Measurements from ENCODE around the gene LY6G5C. TPM values are rescaled to one million over a fixed set of nuclear protein-coding genes. Genes with fewer than 3 reads are reported as not detected.

Gene LY6G5C
- total RNA-seq, 2 experiments from 2014 or later = 2.3 to 2.4 TPM

DNA sequence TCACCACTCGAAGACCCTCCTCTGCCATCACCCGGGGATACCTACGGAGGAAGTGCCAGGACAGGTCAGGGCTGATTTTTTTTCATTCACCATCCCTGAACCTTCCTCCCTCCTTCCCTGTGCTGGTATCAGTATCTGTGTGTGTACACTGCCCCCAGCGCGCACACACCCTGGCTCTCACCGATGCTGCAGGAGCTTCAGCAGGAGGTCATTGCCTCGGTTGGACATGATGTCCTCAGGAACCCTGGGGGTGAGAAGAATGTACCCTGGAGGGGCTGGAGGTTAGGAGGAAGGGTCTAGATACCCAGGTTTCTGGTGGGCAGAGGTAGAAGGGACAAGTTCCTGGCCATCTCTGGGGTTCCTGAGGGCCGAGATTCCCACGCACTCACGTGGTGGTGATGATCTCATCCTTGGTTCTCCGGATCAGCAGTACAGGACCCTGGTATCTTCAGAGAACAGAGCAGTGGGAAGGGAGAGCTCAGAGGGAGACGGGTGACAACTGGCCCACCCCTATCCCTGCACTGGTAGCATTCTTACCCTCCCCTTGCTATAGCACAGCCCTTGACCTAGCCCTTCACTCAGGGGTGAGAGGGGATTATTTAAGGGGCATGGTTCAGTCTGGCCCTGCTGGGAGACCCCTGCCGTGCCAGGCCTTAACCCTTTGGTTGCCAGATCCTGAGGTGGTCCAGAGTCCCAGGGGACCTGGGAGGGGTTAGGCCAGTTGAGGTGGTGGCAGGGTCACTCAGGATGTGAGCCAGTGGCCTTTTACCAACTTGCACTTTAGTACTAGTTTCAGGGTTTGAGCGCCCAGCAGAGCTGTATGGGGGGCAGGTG, 7.2 kb upstream of the LY6G5C start:
- Mint-ChIP-seq H3K9me3 (no peaks in the 10 kb centered on the region), H3K36me3 (peaks cover 8% of the 10 kb centered on the region), H3K4me1 (peaks cover 2% of the 10 kb centered on the region), H3K27me3 (no peaks in the 10 kb centered on the region), H3K4me3 (no peak overlapping the region), H3K27ac (no peak overlapping the region)
- no peak for DNase-seq

DNA sequence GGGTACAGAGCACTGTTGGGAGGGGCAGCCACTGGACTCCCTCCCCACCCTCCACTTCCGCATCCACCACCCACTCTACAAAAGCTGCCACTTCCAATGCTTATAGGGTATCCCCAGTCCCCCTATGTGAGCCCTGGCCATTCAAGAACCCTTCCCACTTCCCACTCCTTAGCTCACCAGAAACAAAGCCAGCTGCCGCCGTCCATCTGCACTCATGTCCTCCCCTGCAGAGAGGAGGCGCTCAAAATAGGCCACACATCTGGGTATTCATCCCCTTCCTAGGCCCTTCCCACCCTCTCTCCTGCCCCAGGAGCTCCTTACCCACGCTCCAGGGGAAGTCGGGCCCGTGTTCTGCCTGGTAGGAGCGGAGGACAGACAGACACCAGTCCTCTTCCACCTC, 6.5 kb upstream of the LY6G5C start:
- no peak for DNase-seq
- Mint-ChIP-seq H3K27ac (no peak overlapping the region), H3K36me3 (peaks cover 4% of the 10 kb centered on the region), H3K9me3 (no peaks in the 10 kb centered on the region), H3K27me3 (no peaks in the 10 kb centered on the region), H3K4me1 (peaks cover 2% of the 10 kb centered on the region), H3K4me3 (no peak overlapping the region)

DNA sequence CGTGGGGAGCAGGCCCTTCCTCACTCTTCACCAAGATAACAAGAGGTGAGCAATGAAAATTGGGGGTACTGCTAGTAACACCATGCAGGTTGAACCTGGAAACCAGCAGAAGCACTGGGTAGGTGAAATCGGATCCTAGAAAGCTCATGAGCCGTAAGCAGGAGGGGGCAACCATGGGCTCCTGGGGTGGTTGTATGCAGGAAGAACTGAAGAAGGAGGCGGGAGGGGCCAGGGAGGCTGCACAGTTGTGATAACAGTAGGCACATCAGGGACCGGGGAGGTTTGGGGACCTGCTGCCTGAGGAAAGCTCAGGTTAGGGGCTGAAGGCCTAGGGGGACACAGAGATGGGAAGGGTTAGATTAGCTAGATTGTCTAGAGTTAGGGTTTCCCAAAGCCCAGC, 5.6 kb upstream of the LY6G5C start:
- H3K27ac Mint-ChIP-seq = no peak overlapping the region
- H3K9me3 Mint-ChIP-seq = no peaks in the 10 kb centered on the region
- no peaks in the 10 kb centered on the region for H3K27me3 Mint-ChIP-seq
- no peak for DNase-seq
- H3K4me3 Mint-ChIP-seq = no peak overlapping the region
- peaks cover 6% of the 10 kb centered on the region for H3K4me1 Mint-ChIP-seq
- H3K36me3 Mint-ChIP-seq = peaks cover 5% of the 10 kb centered on the region

GRCh38 chr6:31683591-31683990, 2.7 kb upstream of the LY6G5C start:
- Mint-ChIP-seq H3K27ac (no peak overlapping the region), H3K4me1 (peaks cover 14% of the 10 kb centered on the region), H3K4me3 (no peak overlapping the region), H3K9me3 (no peaks in the 10 kb centered on the region), H3K36me3 (peaks cover 6% of the 10 kb centered on the region), H3K27me3 (no peaks in the 10 kb centered on the region)
- DNase-seq = no peak

- Mint-ChIP-seq H3K4me1 (peaks cover 14% of the 10 kb centered on the region), H3K9me3 (no peaks in the 10 kb centered on the region), H3K27ac (peak overlapping the region; percentile 8), H3K4me3 (peak overlapping the region; percentile 65), H3K27me3 (no peaks in the 10 kb centered on the region), H3K36me3 (peaks cover 6% of the 10 kb centered on the region)
- peak; percentile 64 for DNase-seq
These were observed 336 bp upstream of the LY6G5C start for GRCh38 chr6:31681135-31681671.

DNA sequence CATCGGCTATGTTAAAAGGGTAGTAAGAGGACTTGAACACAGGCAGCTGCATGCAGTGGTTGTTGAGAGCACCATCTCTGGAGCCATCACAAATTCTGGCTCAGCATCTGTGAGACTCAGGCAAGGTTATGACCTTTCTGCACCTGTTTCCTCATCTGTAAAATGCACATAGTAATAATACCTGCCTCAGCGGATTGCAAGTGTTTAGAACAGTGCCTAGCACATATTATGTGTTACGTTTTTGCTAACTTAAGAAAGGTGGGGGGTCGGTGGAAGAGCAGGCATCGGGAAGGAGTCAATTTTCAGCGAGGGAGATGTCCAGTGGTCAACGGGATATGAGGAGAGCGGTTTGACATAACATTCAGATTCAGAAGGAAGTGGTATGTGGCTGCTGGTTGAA, 2.9 kb downstream of the LY6G5C start:
- H3K4me1 Mint-ChIP-seq = peaks cover 14% of the 10 kb centered on the region
- no peak overlapping the region for H3K27ac Mint-ChIP-seq
- H3K4me3 Mint-ChIP-seq = no peak overlapping the region
- H3K36me3 Mint-ChIP-seq = peaks cover 2% of the 10 kb centered on the region
- H3K9me3 Mint-ChIP-seq = no peaks in the 10 kb centered on the region
- no peak for DNase-seq
- H3K27me3 Mint-ChIP-seq = no peaks in the 10 kb centered on the region

DNA sequence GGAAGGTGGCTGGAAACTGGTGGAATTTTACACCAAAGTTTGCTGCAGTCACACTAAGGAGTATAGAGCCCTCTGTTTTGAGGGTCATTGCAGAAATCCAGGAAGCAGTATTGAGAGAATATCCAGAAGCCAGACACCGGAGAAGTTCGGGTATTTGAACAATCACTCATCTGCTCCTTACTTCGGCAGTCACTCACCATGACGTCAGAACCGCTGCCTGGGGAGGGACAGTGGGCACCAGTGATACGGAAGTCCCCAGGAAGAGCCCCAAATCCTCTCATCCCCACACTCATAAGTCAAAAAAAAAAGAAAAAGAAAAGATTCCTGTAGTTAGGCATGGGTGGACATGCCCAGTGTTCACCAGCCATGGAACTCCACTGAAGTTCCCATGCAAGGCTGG, 4.0 kb downstream of the LY6G5C start:
- Mint-ChIP-seq H3K4me3 (no peak overlapping the region), H3K9me3 (no peaks in the 10 kb centered on the region), H3K27ac (no peak overlapping the region), H3K27me3 (no peaks in the 10 kb centered on the region), H3K36me3 (peaks cover 7% of the 10 kb centered on the region), H3K4me1 (peaks cover 14% of the 10 kb centered on the region)
- DNase-seq = no peak

GRCh38 chr6:31676322-31676903, 4.5 kb downstream of the LY6G5C start:
- H3K4me1 Mint-ChIP-seq = peaks cover 9% of the 10 kb centered on the region
- H3K9me3 Mint-ChIP-seq = no peaks in the 10 kb centered on the region
- H3K27me3 Mint-ChIP-seq = no peaks in the 10 kb centered on the region
- H3K27ac Mint-ChIP-seq = no peak overlapping the region
- H3K36me3 Mint-ChIP-seq = peaks cover 5% of the 10 kb centered on the region
- H3K4me3 Mint-ChIP-seq = no peak overlapping the region
- no peak for DNase-seq

DNA sequence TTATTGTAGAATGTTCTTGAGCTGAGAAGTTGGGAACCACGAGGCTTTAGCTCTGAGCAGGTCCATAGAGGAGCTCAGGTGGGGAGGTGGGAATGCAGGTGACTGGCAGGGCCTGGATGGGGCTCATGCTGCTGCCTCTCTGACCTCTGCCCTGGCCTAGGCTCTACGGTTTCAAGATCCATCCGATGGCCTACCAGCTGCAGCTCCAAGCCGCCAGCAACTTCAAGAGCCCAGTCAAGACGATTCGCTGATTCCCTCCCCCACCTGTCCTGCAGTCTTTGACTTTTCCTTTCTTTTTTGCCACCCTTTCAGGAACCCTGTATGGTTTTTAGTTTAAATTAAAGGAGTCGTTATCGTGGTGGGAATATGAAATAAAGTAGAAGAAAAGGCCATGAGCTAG, 11.2 kb downstream of the LY6G5C start, which contains the start of gene LY6G5B:
Gene LY6G5B, plus strand, starts transcription at position 301 of the 400 bp plus-strand sequence. CDS start 975 bp downstream, outside the sequence.
- Mint-ChIP-seq H3K27ac (peak within 1 kb of the TSS; percentile 29), H3K4me3 (no peak within 1 kb of the TSS), H3K27me3 (no peaks in the 10 kb centered on the region), H3K36me3 (peaks cover 45% of the 10 kb centered on the region), H3K4me1 (peaks cover 22% of the 10 kb centered on the region), H3K9me3 (no peaks in the 10 kb centered on the region)
- DNase-seq = no peak

- DNase-seq = no peak
- Mint-ChIP-seq H3K9me3 (no peaks in the 10 kb centered on the region), H3K4me1 (peaks cover 41% of the 10 kb centered on the region), H3K27me3 (no peaks in the 10 kb centered on the region), H3K4me3 (peak overlapping the region; percentile 96), H3K27ac (peak overlapping the region; percentile 97), H3K36me3 (peaks cover 65% of the 10 kb centered on the region)
These were observed 14.4 kb downstream of the LY6G5C start for GRCh38 chr6:31666337-31666965.

- H3K36me3 Mint-ChIP-seq = peaks cover 70% of the 10 kb centered on the region
- H3K27ac Mint-ChIP-seq = peak within 1 kb of the TSS; percentile 97
- DNase-seq = peak; percentile 98
- H3K4me1 Mint-ChIP-seq = peaks cover 48% of the 10 kb centered on the region
- no peaks in the 10 kb centered on the region for H3K9me3 Mint-ChIP-seq
- peak within 1 kb of the TSS; percentile 96 for H3K4me3 Mint-ChIP-seq
- no peaks in the 10 kb centered on the region for H3K27me3 Mint-ChIP-seq
These were observed 15.1 kb downstream of the LY6G5C start, which contains the start of gene CSNK2B for GRCh38 chr6:31665501-31666336. Gene CSNK2B (plus strand): TSS chr6:31666080. CDS start chr6:31666832, 752 bp downstream.

GRCh38 chr6:31664790-31665500, 15.9 kb downstream of the LY6G5C start, which contains the start of gene GPANK1:
Gene GPANK1 (minus strand): TSS chr6:31664997. CDS start chr6:31664478, 519 bp downstream.
- no peaks in the 10 kb centered on the region for H3K27me3 Mint-ChIP-seq
- peak within 1 kb of the TSS; percentile 97 for H3K27ac Mint-ChIP-seq
- no peaks in the 10 kb centered on the region for H3K9me3 Mint-ChIP-seq
- H3K4me3 Mint-ChIP-seq = peak within 1 kb of the TSS; percentile 96
- peaks cover 51% of the 10 kb centered on the region for H3K4me1 Mint-ChIP-seq
- peaks cover 69% of the 10 kb centered on the region for H3K36me3 Mint-ChIP-seq
- peak; percentile 86 for DNase-seq

DNA sequence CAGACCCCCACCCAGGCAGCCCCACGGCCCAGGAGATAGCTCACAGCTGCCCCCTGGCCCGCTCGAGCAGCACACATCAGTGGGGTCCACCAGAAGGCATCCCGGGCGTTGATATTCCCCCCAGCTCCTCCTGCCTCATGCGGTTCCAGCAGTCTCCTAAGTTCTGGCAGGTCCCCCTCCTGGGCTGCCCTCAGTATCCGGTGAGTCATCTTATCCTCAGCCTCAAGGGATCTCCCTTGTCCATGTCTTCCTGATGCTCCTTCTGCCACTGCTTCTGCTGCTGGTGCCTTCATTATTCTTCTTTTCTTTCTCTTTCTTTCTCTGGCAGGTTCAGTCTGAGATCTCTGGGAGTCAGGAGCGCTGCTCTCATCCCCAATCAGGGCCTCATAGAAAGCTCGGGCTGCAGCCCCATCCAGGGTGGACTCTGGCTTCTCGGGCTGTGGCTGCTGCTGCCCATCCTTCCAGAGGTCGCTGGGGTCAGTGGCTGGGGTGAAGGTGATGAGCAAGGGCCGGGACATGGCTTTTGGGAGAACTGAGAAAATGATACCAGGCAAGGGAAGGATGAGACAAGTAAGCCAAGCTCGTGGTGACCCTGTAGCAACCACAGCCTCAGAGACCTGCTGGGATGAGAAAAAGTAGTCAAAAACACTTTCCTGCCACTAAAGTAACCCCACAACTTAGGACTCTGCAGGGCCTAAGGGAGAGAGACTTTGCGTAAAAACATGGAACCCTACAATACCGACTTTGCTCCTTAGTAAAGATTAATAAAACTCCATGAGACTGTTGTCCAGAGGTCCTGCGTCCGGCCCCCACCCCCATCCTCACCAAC, 16.7 kb downstream of the LY6G5C start:
- H3K4me3 Mint-ChIP-seq = peak overlapping the region; percentile 96
- peaks cover 76% of the 10 kb centered on the region for H3K36me3 Mint-ChIP-seq
- peak overlapping the region; percentile 97 for H3K27ac Mint-ChIP-seq
- DNase-seq = no peak
- H3K27me3 Mint-ChIP-seq = no peaks in the 10 kb centered on the region
- peaks cover 59% of the 10 kb centered on the region for H3K4me1 Mint-ChIP-seq
- no peaks in the 10 kb centered on the region for H3K9me3 Mint-ChIP-seq
